GM19238 (cell line): ENCODE data around the gene TNS2.
"Not testable (repeated sequence)": the region's sequence is repeated elsewhere in the genome, so short reads cannot be mapped to it uniquely, and the experiment has no call there.

ENCODE experiments used
- DNase-seq: peaks from one replicate; pipeline ENCODE4 v3.0.0; 2011; ENCODE audit warnings: low spot score; ENCODE audit not compliant: insufficient read length

Gene TNS2

GRCh38 chr12:53107122-53107521, 57.3 kb downstream of the TNS2 start:
- DNase-seq: no peak

- DNase-seq: not testable (repeated sequence)
Measured at GRCh38 chr12:53112431-53112830, 62.6 kb downstream of the TNS2 start.

GRCh38 chr12:53113136-53113705, 63.4 kb downstream of the TNS2 start:
- DNase-seq: no peak

GRCh38 chr12:53113951-53114350, 64.1 kb downstream of the TNS2 start:
- no peak for DNase-seq
